Muscle of back (tissue), 13 donors: Measurements from ENCODE around the gene BROX. TPM values are rescaled to one million over a fixed set of nuclear protein-coding genes. Genes with fewer than 3 reads are reported as not detected.
"Not testable (repeated sequence)": the region's sequence is repeated elsewhere in the genome, so short reads cannot be mapped to it uniquely, and the experiment has no call there.

ENCODE experiments used
- DNase-seq, 3 donors: peaks; one replicate each; pipeline versions ENCODE4 v3.0.0 to v3.0.0-alpha.2; 2013
- long read RNA-seq, 9 donors: transcript quantifications; one replicate each; lab custom pipeline, GENCODE V29; 2026
- polyA plus RNA-seq, 10 donors: library from polyadenylated mRNA; unstranded; fragments of 120-200 nt; gene quantifications; one replicate each; pipeline ENCODE4 v1.2.1, GENCODE V29; 2013; ENCODE audit not compliant: insufficient read length in 10 of 10

The BROX gene
- 10 to 100 TPM; 18.2 to 30.5 (median 24.4) TPM for polyA plus RNA-seq
- long read RNA-seq, donor 1, partial matches to known transcripts: 0 of 1 reads
- long read RNA-seq, donor 1, other reads (novel, unspliced or antisense): 0 of 1 reads
- long read RNA-seq, donor 2, full-length matches to known transcripts: 2 of 2 reads
- long read RNA-seq, donor 2, partial matches to known transcripts: 0 of 2 reads
- long read RNA-seq, donor 2, other reads (novel, unspliced or antisense): 0 of 2 reads
- long read RNA-seq, donor 3: 0 reads
- long read RNA-seq, donor 4, full-length matches to known transcripts: 2 of 2 reads
- long read RNA-seq, donor 4, partial matches to known transcripts: 0 of 2 reads
- long read RNA-seq, donor 4, other reads (novel, unspliced or antisense): 0 of 2 reads
- long read RNA-seq, donor 5, full-length matches to known transcripts: 1 of 19 reads
- long read RNA-seq, donor 5, partial matches to known transcripts: 18 of 19 reads
- long read RNA-seq, donor 5, other reads (novel, unspliced or antisense): 0 of 19 reads
- long read RNA-seq, donor 6, full-length matches to known transcripts: 1 of 1 reads
- long read RNA-seq, donor 6, partial matches to known transcripts: 0 of 1 reads
- long read RNA-seq, donor 6, other reads (novel, unspliced or antisense): 0 of 1 reads
- long read RNA-seq, donor 7, partial matches to known transcripts: 0 of 1 reads
- long read RNA-seq, donor 7, other reads (novel, unspliced or antisense): 0 of 1 reads
- long read RNA-seq, donor 8, partial matches to known transcripts: 14 of 15 reads
- long read RNA-seq, donor 8, other reads (novel, unspliced or antisense): 0 of 15 reads
- long read RNA-seq, donor 9, partial matches to known transcripts: 0 of 1 reads
- long read RNA-seq, donor 9, other reads (novel, unspliced or antisense): 0 of 1 reads

GRCh38 chr1:222712253-222713090, at the start of gene BROX, which contains the start of gene AIDA:
Gene BROX, plus strand, starts transcription at chr1:222712564. Its CDS starts 3,136 bp downstream, at chr1:222715700.
Gene AIDA, minus strand, starts transcription at chr1:222712491. Its CDS starts 174 bp downstream, at chr1:222712317.
- peak; percentile 91 to 97 (median 93) for DNase-seq

GRCh38 chr1:222663431-222663934, 48.9 kb upstream of the BROX start:
- no peak for DNase-seq

GRCh38 chr1:222665964-222666363, 46.4 kb upstream of the BROX start:
- DNase-seq: no peak

DNA sequence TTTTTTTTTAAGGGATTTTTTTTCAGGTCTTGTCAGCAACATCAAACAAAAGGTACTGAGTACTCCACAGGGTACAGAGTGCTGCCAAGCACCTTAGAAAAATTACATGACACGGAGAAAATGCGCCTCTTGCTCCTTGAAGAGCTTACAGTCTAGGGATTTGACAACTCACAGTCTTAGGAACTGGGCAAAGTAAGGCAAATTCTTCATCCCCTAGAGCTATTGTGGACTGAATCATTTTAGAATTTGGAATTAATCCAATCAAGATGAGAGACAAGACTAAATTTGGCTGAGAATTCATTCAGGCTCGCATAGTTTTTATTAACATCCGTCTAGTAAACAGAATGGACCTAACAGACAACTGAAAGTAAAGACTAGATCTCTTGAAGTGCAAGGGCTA, 44.2 kb upstream of the BROX start:
- not testable (repeated sequence) for DNase-seq

- DNase-seq: not testable (repeated sequence)
These were observed 43.3 kb upstream of the BROX start for GRCh38 chr1:222669107-222669506.

DNA sequence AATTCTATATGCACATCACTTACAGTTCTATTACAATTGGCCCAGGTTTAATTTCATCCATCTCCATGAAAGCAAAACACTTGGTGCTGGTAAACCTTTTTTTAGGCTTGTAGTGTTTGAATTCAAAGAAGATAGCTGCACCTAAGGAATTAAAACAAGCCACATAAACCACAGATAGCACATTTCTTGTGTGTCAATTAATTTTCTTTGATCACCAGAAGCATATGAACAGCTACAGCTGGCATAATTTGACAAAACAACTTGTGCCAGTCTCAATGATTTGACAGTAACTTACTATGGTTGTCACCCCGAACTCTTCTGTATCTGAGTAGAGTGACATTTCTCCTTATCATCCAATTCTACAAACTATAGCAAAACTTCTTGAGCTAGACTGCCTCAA, 42.3 kb upstream of the BROX start:
- no peak for DNase-seq

GRCh38 chr1:222680080-222680479, 32.3 kb upstream of the BROX start:
- no peak for DNase-seq

- DNase-seq: no peak
These were observed 21.3 kb upstream of the BROX start for GRCh38 chr1:222691016-222691415.

DNA sequence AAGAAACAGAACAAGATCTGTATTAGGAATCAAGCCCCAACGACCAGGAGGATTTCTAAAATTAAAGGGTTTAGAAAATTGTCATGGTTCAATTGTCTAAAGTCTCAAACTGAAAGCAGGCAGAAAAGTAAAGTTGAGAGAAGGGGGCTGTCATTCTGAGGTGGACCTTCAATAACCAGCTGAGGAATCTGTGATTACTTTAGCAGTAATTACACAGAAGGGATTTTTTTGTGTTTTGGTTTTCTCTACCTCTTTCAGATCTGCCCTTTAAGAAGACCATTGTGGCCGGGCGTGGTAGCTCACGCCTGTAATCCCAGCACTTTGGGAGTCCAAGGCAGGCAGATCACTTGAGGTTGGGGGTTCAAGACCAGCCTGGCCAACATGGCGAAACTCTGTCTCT, 17.4 kb upstream of the BROX start:
- no peak for DNase-seq

DNA sequence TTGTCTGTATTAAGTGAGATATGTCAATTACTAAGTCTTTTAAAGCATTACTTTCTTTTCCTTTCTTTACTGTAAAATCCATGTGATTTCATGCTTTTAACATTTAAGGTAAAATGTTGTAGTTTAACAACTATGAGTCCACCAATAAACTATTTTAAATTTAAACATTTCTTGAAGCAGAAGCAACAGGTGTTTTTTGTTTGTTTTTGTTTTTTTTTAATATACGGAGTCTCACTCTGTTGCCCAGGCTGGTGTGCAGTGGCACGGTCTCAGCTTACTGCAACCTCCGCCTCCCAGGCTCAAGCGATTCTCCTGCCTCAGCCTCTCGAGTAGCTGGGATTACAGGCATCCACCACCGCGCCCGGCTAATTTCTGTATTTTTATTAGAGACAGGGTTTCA, 15.6 kb upstream of the BROX start:
- DNase-seq: no peak

DNA sequence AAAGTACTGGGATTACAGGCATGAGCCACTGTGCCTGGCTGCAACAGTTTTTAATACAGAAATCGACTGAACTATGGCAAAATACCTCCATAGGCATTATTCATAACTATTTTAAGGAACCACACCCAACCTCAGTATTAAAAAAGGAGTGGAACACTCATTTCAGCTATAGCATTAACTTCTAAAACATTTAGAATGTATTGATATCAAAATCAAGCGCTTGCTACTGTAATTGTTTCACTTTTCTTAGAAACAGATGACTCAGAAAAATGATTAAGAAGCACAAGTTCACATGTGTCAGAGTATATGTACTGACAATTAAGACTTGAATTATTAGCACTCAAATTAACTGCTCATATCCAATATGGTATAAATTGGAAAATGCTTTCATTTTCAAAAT, 15.2 kb upstream of the BROX start:
- DNase-seq: no peak

DNA sequence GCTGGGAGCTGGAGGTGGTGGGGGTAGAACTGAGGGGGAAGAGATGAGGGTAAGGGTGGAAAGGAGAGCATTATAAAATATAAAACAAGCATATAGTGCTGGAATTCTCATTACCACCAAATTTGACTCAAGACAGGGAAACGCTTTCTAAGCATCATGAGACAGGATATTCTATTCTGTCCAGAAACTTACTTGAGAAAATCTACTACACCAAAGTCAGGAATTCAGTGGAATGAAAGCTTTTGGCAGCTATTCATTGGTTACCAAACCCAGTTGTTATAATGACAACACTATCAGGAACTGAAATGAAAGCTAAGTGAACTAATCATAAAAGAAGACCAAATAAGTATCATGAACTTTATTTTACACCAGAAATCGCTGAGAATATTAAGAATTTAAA, 14.5 kb upstream of the BROX start:
- peak in 2 of 3 donors; percentile 9 to 15 for DNase-seq

DNA sequence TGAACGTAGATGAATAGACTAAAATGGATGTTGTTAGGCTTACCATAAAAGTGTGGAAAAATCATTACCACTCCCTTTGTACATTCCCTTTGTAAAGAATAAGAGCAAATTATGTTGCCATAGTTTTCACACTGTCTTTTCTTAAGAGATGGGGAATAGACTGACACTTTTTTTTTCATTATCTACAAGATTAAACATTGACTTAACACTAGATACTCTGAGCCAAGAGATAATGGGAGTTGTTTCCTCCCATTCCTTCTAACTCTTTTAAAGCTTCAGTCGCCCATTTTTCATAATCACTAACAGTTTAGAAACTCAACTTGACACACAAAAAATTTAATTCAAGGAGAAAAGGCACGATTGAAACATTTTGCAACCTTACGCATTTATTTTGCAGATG, 10.2 kb upstream of the BROX start:
- no peak for DNase-seq

GRCh38 chr1:222704260-222704659, 8.1 kb upstream of the BROX start:
- no peak for DNase-seq

- no peak for DNase-seq
These were observed 5.5 kb upstream of the BROX start for GRCh38 chr1:222706815-222707214.

- DNase-seq: no peak
These were observed 2.6 kb upstream of the BROX start for GRCh38 chr1:222709700-222710153.

DNA sequence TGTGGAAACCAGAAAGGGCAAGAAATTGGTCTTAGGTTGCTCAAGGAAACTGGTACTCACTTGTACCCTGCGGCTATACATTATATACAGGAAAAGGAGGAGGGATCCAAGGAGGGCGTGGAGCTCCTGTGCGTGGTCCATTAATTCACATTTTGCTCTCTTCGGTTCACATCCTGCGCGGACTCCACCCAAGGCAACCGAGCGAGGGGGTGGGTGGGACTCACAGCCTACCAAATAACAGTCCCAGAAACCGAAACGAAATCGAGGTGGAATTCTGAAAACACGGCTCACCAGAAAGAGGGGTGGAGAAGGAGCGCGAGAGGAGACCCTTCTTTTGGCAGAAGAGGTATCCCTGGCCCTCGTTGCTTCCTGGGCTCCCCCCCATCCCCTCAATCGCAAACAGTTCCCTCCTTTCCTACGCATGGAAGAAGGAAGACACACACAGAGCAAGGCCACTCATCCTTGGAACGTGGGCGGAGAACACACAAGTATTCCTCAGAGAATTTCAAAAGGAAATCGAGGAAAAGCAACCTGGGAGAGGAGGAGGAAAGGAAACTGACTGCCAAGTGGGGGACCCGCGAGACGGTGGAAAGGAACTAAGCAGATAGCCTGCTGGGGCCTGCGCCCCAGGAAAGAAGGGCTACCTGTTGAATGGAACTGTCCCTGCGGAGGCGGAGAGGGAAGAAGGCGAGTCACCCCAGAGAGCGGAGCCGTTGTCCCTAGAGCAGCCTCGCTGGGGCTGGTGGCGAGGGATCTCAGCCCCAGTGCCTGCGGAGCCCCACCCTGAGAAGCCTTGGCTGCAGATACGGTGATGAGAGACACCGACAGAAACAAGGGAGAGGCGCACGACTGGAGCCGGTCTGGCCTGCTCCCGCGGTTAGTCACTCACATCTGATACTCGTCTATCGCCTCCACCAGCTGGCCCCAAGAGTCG, 778 bp upstream of the BROX start:
- DNase-seq: peak; percentile 38 to 83 (median 58)

DNA sequence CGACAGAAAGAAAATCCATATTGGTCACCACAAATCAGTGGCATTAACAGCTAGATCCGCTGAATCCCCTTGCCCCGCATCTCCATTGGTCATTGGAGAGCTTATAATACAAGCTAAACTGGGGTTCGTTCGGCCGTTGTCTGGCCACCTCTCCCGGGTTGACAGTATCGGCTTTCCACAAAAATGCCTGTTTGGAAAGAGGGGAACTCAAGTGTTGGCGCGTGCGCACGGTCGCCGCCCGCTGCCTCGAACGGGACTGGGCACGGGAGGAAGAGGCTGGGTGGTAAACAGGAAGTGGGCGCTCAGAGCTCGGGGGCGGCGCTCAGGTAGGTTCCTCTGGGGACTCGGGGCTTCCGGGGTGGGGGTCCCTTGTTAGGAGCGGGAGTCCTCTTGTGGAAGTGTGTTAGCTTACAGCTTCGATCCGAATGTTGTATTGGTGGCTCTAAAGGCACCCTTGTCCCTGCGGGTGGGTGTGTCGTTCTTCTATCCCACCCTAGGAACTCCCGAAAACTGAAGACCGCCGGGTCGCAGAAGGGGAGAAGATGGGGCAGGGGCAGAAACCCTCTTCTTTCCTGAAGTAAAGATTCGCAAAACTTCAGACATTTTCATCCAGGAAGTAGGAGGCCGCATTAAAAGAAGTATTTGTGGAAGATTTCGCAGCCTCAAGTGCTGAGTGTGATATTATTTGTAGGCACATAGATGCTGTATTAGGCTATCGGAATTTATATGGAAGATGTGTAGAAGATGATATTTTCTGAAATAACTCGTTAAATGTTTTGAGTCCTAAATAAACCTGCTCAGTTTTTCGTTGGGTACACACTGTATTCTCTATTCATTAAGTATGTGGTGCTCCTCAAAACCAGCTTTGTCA, 962 bp downstream of the BROX start:
- DNase-seq: peak; percentile 95 to 98 (median 96)

GRCh38 chr1:222716393-222716792, 4.0 kb downstream of the BROX start:
- no peak for DNase-seq
